ENCODE results near the gene RPL13. TPM values are rescaled to one million over a fixed set of nuclear protein-coding genes. Genes with fewer than 3 reads are reported as not detected.

Gene RPL13
- total and polyA plus RNA-seq, 2 of the 4 experiments (the other 2 are of a cell fraction) = 2,098 to 3,527 TPM

- H3K27ac ChIP-seq (ENCODE audit: insufficient read depth, low read length) = no peak within 1 kb of the TSS
- H3K4me3 ChIP-seq (ENCODE audit: insufficient read depth, low read depth, low read length) = no peak within 1 kb of the TSS
- H4K5ac ChIP-seq (ENCODE audit: low read depth, low read length) = no peak within 1 kb of the TSS
- CTCF ChIA-PET = interaction anchor here (1.6 kb wide), 1 partner anchor 11 kb away, joined by 5 read pairs; no protein-coding TSS in a partner anchor
- POLR2A ChIA-PET (ENCODE audit: unreplicated experiment) = no interaction called here
- dilution Hi-C loops (cut with HindIII; ENCODE audit: low sequenced_read_pairs, unreplicated experiment) = no loop called here
- H2AK9ac ChIP-seq (replicated peaks; ENCODE audit: low read depth, low read length, poor library complexity) = no peak within 1 kb of the TSS
- H3K4ac ChIP-seq (ENCODE audit: low read depth, low read length) = no peak within 1 kb of the TSS
- H4K20me1 ChIP-seq (ENCODE audit: insufficient read depth, low read length) = peaks cover 6% of the 10 kb centered on the region; the same call in 1 of the 2 replicates
- H3K23ac ChIP-seq (ENCODE audit: low read depth, low read length) = no peak within 1 kb of the TSS
- no peak within 1 kb of the TSS for H2BK20ac ChIP-seq (ENCODE audit: low read depth, low read length)
- H2BK15ac ChIP-seq (ENCODE audit: low read depth, low read length) = no peak within 1 kb of the TSS
- H3K9me3 ChIP-seq (ENCODE audit: control insufficient read depth, insufficient read depth, low read length) = no peaks in the 10 kb centered on the region
- in situ Hi-C loops (cut with MboI; ENCODE audit: low sequenced_read_pairs) = no loop called here
- H3K9me1 ChIP-seq (ENCODE audit: insufficient read depth, low read length) = 0 out of 2 replicates have a peak, but pooled peaks cover 3% of the 10 kb centered on the region
- H3K4me1 ChIP-seq (ENCODE audit: control insufficient read depth, insufficient read depth, low read length) = no peaks in the 10 kb centered on the region; the same call in 1 of the 2 replicates
- H3K9ac ChIP-seq (ENCODE audit: low read depth, low read length) = no peak within 1 kb of the TSS
- H2BK120ac ChIP-seq (ENCODE audit: low read depth, low read length) = no peak within 1 kb of the TSS
- H3K4me2 ChIP-seq (ENCODE audit: low read depth, low read length) = no peak within 1 kb of the TSS
- H3K79me1 ChIP-seq (ENCODE audit: low read depth in 1 of 2, low read length in 2 of 2) = no peaks in the 10 kb centered on the region
- H2AFZ ChIP-seq (replicated peaks; ENCODE audit: low read length, poor library complexity) = no peak within 1 kb of the TSS
- BruUV-seq (replicated peaks) = no TSS peak
- intact Hi-C loops (cut with micrococcal nuclease) = no loop called here
- H4K91ac ChIP-seq (ENCODE audit: insufficient read depth, low read depth, low read length) = no peak within 1 kb of the TSS
- H3K27me3 ChIP-seq (ENCODE audit: control insufficient read depth, insufficient read depth, low read length) = peaks cover 2% of the 10 kb centered on the region; the same call in 1 of the 2 replicates
- 93% methylated on average over 13 of the region's 19 CpGs; no CpG with 5 or more reads in 1 of the 2 experiments for WGBS, 2 experiments (ENCODE audit: extremely low coverage in 2 of 2, insufficient read length in 1 of 2)
- TF ChIP-seq RFX5 (IDR thresholded peaks at IDR 0.05; ENCODE audit: low read depth, low read length) = no peak
- no peak for TF ChIP-seq POLR2A (IDR thresholded peaks at IDR 0.05; ENCODE audit: low read depth, low read length)
- no peak for TF ChIP-seq MAZ (IDR thresholded peaks at IDR 0.05; ENCODE audit: borderline replicate concordance, low read depth, low read length)
- TF ChIP-seq MXI1 (IDR thresholded peaks at IDR 0.05; ENCODE audit: borderline replicate concordance, low read depth, low read length) = no peak
- no peak for TF ChIP-seq BHLHE40 (IDR thresholded peaks at IDR 0.05; ENCODE audit: low read depth, low read length)
- TF ChIP-seq RCOR1 (IDR thresholded peaks at IDR 0.05; ENCODE audit: insufficient replicate concordance, low read length) = no peak
- no peak for TF ChIP-seq FOS (IDR thresholded peaks at IDR 0.05; ENCODE audit: low read depth, low read length)
- no peak for TF ChIP-seq NFE2L2 (IDR thresholded peaks at IDR 0.05; ENCODE audit: low read depth, low read length)
- no peak for TF ChIP-seq CEBPB (IDR thresholded peaks at IDR 0.05; ENCODE audit: low read depth, low read length)
- H4K8ac ChIP-seq (ENCODE audit: low read depth in 2 of 2, low read length in 2 of 2) = no peak within 1 kb of the TSS
- no peaks in the 10 kb centered on the region for H3K36me3 ChIP-seq (ENCODE audit: control insufficient read depth, insufficient read depth, low read length)
- H2AK5ac ChIP-seq (ENCODE audit: low read depth, low read length) = no peak within 1 kb of the TSS
- H3K14ac ChIP-seq (replicated peaks; ENCODE audit: low read depth, low read length) = no peak within 1 kb of the TSS
- H2BK5ac ChIP-seq (ENCODE audit: low read depth, low read length, poor library complexity, severe bottlenecking) = no peak within 1 kb of the TSS
- ATAC-seq (ENCODE audit: low read depth) (peak; percentile 21; the same call in 1 of the 2 replicates), DNase-seq (no peak)
- no peak within 1 kb of the TSS for H3K56ac ChIP-seq (ENCODE audit: extremely low read depth, insufficient read depth, low read length)
- H3K18ac ChIP-seq (ENCODE audit: low read depth, low read length) = no peak within 1 kb of the TSS
These were observed 52.9 kb downstream of the RPL13 start, which contains the start of gene DPEP1 for GRCh38 chr16:89613231-89613953. Gene DPEP1 (plus strand): TSS chr16:89613642. CDS start chr16:89630411, 16,769 bp downstream.

Data from IMR-90 (cell line).